IMR-90 (cell line): ENCODE measurements around the gene DAPK3.

Experiments used
- BHLHE40 ChIP-seq: fragments of 150-350 bp; IDR thresholded peaks from 2 replicates; pipeline ENCODE4 v1.6.1; 2016; ENCODE audit warnings: mild to moderate bottlenecking, low read depth, low read length
- CEBPB ChIP-seq: IDR thresholded peaks from 2 replicates; pipeline ENCODE4 v1.6.1; 2012; ENCODE audit warnings: low read depth, low read length, improper control_type of control experiment
- CHD1 ChIP-seq: IDR thresholded peaks from 2 replicates; pipeline ENCODE4 v1.6.1; 2012; ENCODE audit warnings: low read depth, low read length, improper control_type of control experiment
- FOS ChIP-seq: fragments of 150-350 bp; IDR thresholded peaks from 2 replicates; pipeline ENCODE4 v1.6.1; 2016; ENCODE audit warnings: low read depth, low read length
- MAFK ChIP-seq: IDR thresholded peaks from 2 replicates; pipeline ENCODE4 v1.6.1; 2012; ENCODE audit warnings: low read depth, low read length, improper control_type of control experiment
- MXI1 ChIP-seq: IDR thresholded peaks from 2 replicates; pipeline ENCODE4 v1.6.1; 2012; ENCODE audit warnings: low read depth, mild to moderate bottlenecking, low read length, moderate library complexity, borderline replicate concordance
- NFE2L2 ChIP-seq: fragments of 150-350 bp; IDR thresholded peaks from 2 replicates; pipeline ENCODE4 v1.6.1; 2016; ENCODE audit warnings: low read depth, mild to moderate bottlenecking, low read length
- POLR2A ChIP-seq: IDR thresholded peaks from 2 replicates; pipeline ENCODE4 v1.6.1; 2012; ENCODE audit warnings: mild to moderate bottlenecking, low read depth, low read length
- RCOR1 ChIP-seq: IDR thresholded peaks from 2 replicates; pipeline ENCODE4 v1.6.1; 2012; ENCODE audit warnings: mild to moderate bottlenecking, low read length, improper control_type of control experiment; ENCODE audit not compliant: insufficient replicate concordance
- SMC3 ChIP-seq: fragments of 150-350 bp; IDR thresholded peaks from 2 replicates; pipeline ENCODE4 v1.6.1; 2016; ENCODE audit warnings: low read depth, mild to moderate bottlenecking, antibody characterized with exemption, low read length, moderate library complexity
- TF ChIP-seq, protein P1 (sequence below): conservative IDR thresholded peaks from 2 replicates; pipeline ENCODE4 v1.5.1; 2012; ENCODE audit warnings: mild to moderate bottlenecking, low read depth, low read length, improper control_type of control experiment
- TF ChIP-seq, protein P2 (sequence below): fragments of 150-350 bp; IDR thresholded peaks from 2 replicates; pipeline ENCODE4 v1.6.1; 2016; ENCODE audit warnings: low read depth, mild to moderate bottlenecking, low read length, moderate library complexity, borderline replicate concordance
- TF ChIP-seq, protein P3 (sequence below): fragments of 150-350 bp; IDR thresholded peaks from 2 replicates; pipeline ENCODE4 v1.6.1; 2017; ENCODE audit warnings: mild to moderate bottlenecking, antibody characterized with exemption, low read length, low read depth

DNA sequence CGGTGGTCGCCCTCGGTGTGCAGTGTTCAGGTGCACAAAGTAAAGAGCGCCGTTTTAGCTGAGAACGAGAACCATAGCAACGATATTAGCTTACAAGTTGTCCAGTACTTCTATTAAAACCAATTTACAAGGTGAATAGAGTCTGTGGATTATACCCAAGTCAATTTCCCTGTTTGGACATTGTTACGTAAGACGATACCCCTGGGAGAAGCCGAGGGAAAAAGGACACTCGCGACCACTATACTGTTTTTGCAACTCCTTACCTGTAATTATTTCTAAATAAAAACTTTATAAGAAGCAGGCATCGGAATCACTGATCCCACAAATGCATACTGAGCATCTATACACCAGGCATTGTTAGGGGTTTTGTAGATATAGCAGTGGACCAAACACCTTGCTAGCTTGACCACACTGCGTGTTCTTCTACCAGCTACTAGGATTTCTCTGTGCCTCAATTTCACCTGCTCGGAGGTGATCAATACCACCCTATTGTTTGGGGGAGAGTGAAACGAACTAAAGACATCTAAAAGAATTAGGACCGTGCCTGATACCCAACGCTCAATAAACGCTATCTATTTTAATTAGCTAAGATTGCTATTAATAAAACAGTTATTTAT, 14.9 kb upstream of the DAPK3 start:
- TF ChIP-seq RCOR1 = no peak
- TF ChIP-seq, protein P1, sequence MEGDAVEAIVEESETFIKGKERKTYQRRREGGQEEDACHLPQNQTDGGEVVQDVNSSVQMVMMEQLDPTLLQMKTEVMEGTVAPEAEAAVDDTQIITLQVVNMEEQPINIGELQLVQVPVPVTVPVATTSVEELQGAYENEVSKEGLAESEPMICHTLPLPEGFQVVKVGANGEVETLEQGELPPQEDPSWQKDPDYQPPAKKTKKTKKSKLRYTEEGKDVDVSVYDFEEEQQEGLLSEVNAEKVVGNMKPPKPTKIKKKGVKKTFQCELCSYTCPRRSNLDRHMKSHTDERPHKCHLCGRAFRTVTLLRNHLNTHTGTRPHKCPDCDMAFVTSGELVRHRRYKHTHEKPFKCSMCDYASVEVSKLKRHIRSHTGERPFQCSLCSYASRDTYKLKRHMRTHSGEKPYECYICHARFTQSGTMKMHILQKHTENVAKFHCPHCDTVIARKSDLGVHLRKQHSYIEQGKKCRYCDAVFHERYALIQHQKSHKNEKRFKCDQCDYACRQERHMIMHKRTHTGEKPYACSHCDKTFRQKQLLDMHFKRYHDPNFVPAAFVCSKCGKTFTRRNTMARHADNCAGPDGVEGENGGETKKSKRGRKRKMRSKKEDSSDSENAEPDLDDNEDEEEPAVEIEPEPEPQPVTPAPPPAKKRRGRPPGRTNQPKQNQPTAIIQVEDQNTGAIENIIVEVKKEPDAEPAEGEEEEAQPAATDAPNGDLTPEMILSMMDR = no peak
- TF ChIP-seq, protein P2, sequence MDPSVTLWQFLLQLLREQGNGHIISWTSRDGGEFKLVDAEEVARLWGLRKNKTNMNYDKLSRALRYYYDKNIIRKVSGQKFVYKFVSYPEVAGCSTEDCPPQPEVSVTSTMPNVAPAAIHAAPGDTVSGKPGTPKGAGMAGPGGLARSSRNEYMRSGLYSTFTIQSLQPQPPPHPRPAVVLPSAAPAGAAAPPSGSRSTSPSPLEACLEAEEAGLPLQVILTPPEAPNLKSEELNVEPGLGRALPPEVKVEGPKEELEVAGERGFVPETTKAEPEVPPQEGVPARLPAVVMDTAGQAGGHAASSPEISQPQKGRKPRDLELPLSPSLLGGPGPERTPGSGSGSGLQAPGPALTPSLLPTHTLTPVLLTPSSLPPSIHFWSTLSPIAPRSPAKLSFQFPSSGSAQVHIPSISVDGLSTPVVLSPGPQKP = no peak
- TF ChIP-seq POLR2A = no peak
- no peak for TF ChIP-seq CEBPB
- TF ChIP-seq MXI1 = no peak
- TF ChIP-seq CHD1 = no peak
- TF ChIP-seq MAFK = no peak
- no peak for TF ChIP-seq SMC3
- TF ChIP-seq BHLHE40 = no peak
- no peak for TF ChIP-seq FOS
- TF ChIP-seq NFE2L2 = no peak
- TF ChIP-seq, protein P3, sequence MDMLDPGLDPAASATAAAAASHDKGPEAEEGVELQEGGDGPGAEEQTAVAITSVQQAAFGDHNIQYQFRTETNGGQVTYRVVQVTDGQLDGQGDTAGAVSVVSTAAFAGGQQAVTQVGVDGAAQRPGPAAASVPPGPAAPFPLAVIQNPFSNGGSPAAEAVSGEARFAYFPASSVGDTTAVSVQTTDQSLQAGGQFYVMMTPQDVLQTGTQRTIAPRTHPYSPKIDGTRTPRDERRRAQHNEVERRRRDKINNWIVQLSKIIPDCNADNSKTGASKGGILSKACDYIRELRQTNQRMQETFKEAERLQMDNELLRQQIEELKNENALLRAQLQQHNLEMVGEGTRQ = no peak
